MM.1S (cell line): Measurements from ENCODE around the gene CABLES2.

Source experiments
- DNase-seq: peaks from one replicate; pipeline ENCODE4 v3.0.0-alpha.2; 2015
- H2AFZ ChIP-seq: fragments of 300-600 bp; sonication (generic); 2 replicates; pipeline ENCODE4 v1.6.0; 2016; ENCODE audit warnings: antibody characterized with exemption, low read length
- H3F3A ChIP-seq: fragments of 300-600 bp; sonication (generic); 2 replicates; pipeline ENCODE4 v1.6.1; 2016; ENCODE audit warnings: mild to moderate bottlenecking, antibody characterized with exemption, low read length, moderate library complexity, mixed read lengths; ENCODE audit not compliant: insufficient read depth
- H3K27ac ChIP-seq: fragments of 300-600 bp; sonication (generic); 2 replicates; pipeline ENCODE4 v1.5.1; 2016; ENCODE audit warnings: mild to moderate bottlenecking, low read length
- H3K27me3 ChIP-seq: fragments of 300-600 bp; sonication (generic); replicated peaks from 2 replicates; pipeline ENCODE4 v1.6.0; 2016; ENCODE audit warnings: low read length; ENCODE audit not compliant: insufficient read depth
- H3K36me3 ChIP-seq: fragments of 300-600 bp; sonication (generic); replicated peaks from 2 replicates; pipeline ENCODE4 v1.6.1; 2016; ENCODE audit warnings: mild to moderate bottlenecking, low read length, mixed read lengths; ENCODE audit not compliant: insufficient read depth
- H3K4me1 ChIP-seq: fragments of 300-600 bp; sonication (generic); 2 replicates; pipeline ENCODE4 v1.6.1; 2016; ENCODE audit warnings: low read length, mixed read lengths
- H3K4me2 ChIP-seq: fragments of 300-600 bp; sonication (generic); 2 replicates; pipeline ENCODE4 v1.6.0; 2016; ENCODE audit warnings: low read depth, low read length
- H3K4me3 ChIP-seq: fragments of 300-600 bp; sonication (generic); 2 replicates; pipeline ENCODE4 v1.5.1; 2016; ENCODE audit warnings: low read length, mixed read lengths
- H3K79me2 ChIP-seq: fragments of 300-600 bp; sonication (generic); 2 replicates; pipeline ENCODE4 v1.6.1; 2016; ENCODE audit warnings: mixed run types, low read length, mixed read lengths
- H3K9ac ChIP-seq: fragments of 300-600 bp; sonication (generic); 2 replicates; pipeline ENCODE4 v1.6.1; 2016; ENCODE audit warnings: low read length, mixed read lengths
- H3K9me2 ChIP-seq: fragments of 300-600 bp; sonication (generic); replicated peaks from 2 replicates; pipeline ENCODE4 v1.6.1; 2016; ENCODE audit warnings: mild to moderate bottlenecking, low read length, mixed read lengths; ENCODE audit not compliant: insufficient read depth
- H3K9me3 ChIP-seq: fragments of 300-600 bp; sonication (generic); replicated peaks from 2 replicates; pipeline ENCODE4 v1.6.1; 2016; ENCODE audit warnings: mild to moderate bottlenecking, low read length, mixed read lengths; ENCODE audit not compliant: insufficient read depth
- H4K20me1 ChIP-seq: fragments of 300-600 bp; sonication (generic); 2 replicates; pipeline ENCODE4 v1.6.1; 2016; ENCODE audit warnings: mild to moderate bottlenecking, low read length, moderate library complexity, mixed read lengths; ENCODE audit not compliant: insufficient read depth
- CTCF ChIP-seq: fragments of 300-600 bp; sonication (generic); IDR thresholded peaks from 2 replicates; pipeline ENCODE4 v1.5.1; 2016; ENCODE audit warnings: antibody characterized with exemption, low read length, mixed read lengths
- EZH2 ChIP-seq: fragments of 300-600 bp; sonication (generic); optimal IDR thresholded peaks from 2 replicates; pipeline ENCODE3; 2017; ENCODE audit warnings: low read depth, mild to moderate bottlenecking, antibody characterized with exemption, low read length, mixed read lengths
- EZH2phosphoT487 ChIP-seq: fragments of 300-600 bp; sonication (generic); IDR thresholded peaks from 2 replicates; pipeline ENCODE4 v1.6.1; 2018; ENCODE audit warnings: antibody characterized with exemption, low read length

The CABLES2 gene

GRCh38 chr20:62390317-62391164 is 16.5 kb downstream of the CABLES2 start:
- TF ChIP-seq CTCF = no peak
- no peak for TF ChIP-seq EZH2phosphoT487
- no peak for TF ChIP-seq EZH2
- peaks cover 17% of the 10 kb centered on the region for H3K36me3 ChIP-seq

DNA sequence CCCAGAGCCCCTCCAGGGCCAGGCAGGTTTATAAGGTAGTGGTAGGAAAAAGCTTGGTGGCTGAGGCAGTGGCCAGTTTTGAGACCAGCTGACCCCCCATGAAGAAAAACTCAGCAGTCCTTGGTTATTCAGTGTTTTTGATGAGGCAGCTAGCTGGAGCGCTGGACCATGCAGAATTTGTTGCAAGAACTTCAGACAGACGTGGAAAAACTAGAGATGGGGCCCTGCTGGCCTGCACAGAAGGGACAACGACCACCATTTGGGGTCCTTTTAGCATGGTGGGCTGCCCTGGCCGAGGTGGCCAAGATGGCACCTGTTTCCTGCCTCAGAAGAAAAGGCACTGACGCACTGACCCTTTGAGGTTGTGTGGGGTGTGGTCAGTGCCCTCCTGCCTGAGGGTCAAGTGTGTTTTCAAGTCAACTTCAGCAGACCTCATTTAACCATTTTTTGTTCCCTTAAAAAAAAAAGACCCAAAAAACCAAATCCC is 17.4 kb downstream of the CABLES2 start:
- Histone ChIP-seq H3K27me3 (no peaks in the 10 kb centered on the region), H3K79me2 (peaks cover 48% of the 10 kb centered on the region), H4K20me1 (no peaks in the 10 kb centered on the region), H3K36me3 (peaks cover 17% of the 10 kb centered on the region), H3F3A (peaks cover 30% of the 10 kb centered on the region), H3K9me3 (no peaks in the 10 kb centered on the region), H3K4me3 (no peak overlapping the region), H3K9ac (no peak overlapping the region), H3K9me2 (no peaks in the 10 kb centered on the region), H3K27ac (no peak overlapping the region), H3K4me2 (no peak overlapping the region), H3K4me1 (peaks cover 12% of the 10 kb centered on the region), H2AFZ (no peak overlapping the region)
- no peak for DNase-seq
- TF ChIP-seq CTCF (no peak), EZH2 (no peak), EZH2phosphoT487 (no peak)

More at GRCh38 chr20:62390317-62391164, 16.5 kb downstream of the CABLES2 start:
- H3K9ac ChIP-seq = no peak overlapping the region
- no peaks in the 10 kb centered on the region for H3K9me2 ChIP-seq
- H3K79me2 ChIP-seq = peaks cover 41% of the 10 kb centered on the region
- no peak for DNase-seq
- H2AFZ ChIP-seq = no peak overlapping the region
- no peaks in the 10 kb centered on the region for H3K9me3 ChIP-seq
- H3K4me3 ChIP-seq = no peak overlapping the region
- H3K4me1 ChIP-seq = peaks cover 12% of the 10 kb centered on the region
- no peak overlapping the region for H3K4me2 ChIP-seq
- no peaks in the 10 kb centered on the region for H3K27me3 ChIP-seq
- peaks cover 28% of the 10 kb centered on the region for H3F3A ChIP-seq
- no peaks in the 10 kb centered on the region for H4K20me1 ChIP-seq
- H3K27ac ChIP-seq = no peak overlapping the region

DNA sequence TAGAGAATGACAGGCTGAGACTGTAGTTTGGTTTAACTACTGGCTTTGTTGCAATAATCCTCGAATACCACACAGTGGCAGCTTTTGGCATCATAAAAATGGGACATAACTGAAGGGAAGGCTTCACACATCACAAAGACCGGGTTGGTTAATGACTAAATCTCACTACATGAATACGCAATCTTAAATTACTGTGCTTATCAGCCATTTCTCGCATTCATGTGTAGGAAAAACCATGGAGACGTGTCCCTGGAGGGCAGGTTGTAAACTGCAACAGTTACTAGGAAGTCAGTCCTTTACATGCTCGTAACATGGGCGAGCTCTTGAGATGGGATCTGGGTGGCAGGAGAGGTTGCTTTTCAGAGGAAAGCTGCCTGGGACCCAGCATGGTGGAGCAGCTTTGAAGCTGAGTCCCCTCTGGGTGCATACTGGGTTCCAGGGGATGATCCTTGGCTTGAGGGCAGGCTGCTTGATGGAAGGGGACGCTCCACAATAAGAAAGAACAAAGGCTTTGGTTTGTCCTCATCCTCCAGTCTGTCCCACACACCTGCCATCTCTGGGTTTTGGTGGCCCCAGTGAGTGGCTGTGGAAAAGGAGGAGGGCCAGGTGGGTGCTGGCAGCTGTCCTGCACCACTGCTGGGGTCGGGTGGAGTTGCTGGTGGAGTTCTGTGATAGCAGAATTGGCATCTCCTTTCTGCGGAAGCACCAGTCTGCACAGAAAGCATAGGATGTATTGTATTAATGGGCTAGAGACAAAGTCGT is 18.1 kb downstream of the CABLES2 start:
- Histone ChIP-seq H3F3A (peaks cover 34% of the 10 kb centered on the region), H3K4me1 (peaks cover 12% of the 10 kb centered on the region), H4K20me1 (no peaks in the 10 kb centered on the region), H3K9me3 (no peaks in the 10 kb centered on the region), H3K36me3 (peaks cover 17% of the 10 kb centered on the region), H3K9ac (no peak overlapping the region), H3K4me3 (no peak overlapping the region), H3K27ac (no peak overlapping the region), H2AFZ (no peak overlapping the region), H3K4me2 (peak overlapping the region; percentile 14; the same call in 1 of the 2 replicates), H3K9me2 (no peaks in the 10 kb centered on the region), H3K27me3 (no peaks in the 10 kb centered on the region), H3K79me2 (peaks cover 53% of the 10 kb centered on the region)
- DNase-seq = no peak
- TF ChIP-seq CTCF (peak; percentile 10; the same call in 1 of the 2 replicates), EZH2 (no peak)
